ENCODE measurements around the gene DCAF12.

Gene DCAF12

GRCh38 chr9:34125681-34126206 is 754 bp downstream of the DCAF12 start:
- no peak for TF ChIP-seq CTCF (conservative IDR thresholded peaks at IDR 0.05; ENCODE audit: control insufficient read depth, insufficient read depth, low read depth, low read length)
- DNase-seq (ENCODE audit: low read depth), result peak; percentile 47
- H3K4me3 ChIP-seq (ENCODE audit: control insufficient read depth, low read depth, low read length), result peak overlapping the region; percentile 99

- TF ChIP-seq CTCF (conservative IDR thresholded peaks at IDR 0.05; ENCODE audit: control insufficient read depth, insufficient read depth, low read depth, low read length), result no peak
- DNase-seq (ENCODE audit: low read depth), result peak; percentile 20
- H3K4me3 ChIP-seq (ENCODE audit: control insufficient read depth, low read depth, low read length), result peak overlapping the region; percentile 99
Observed at GRCh38 chr9:34124926-34125325, 1.6 kb downstream of the DCAF12 start.

GRCh38 chr9:34124099-34124498 is 2.4 kb downstream of the DCAF12 start:
- DNase-seq (ENCODE audit: low read depth), result peak; percentile 29
- no peak overlapping the region for H3K4me3 ChIP-seq (ENCODE audit: control insufficient read depth, low read depth, low read length)
- TF ChIP-seq CTCF (conservative IDR thresholded peaks at IDR 0.05; ENCODE audit: control insufficient read depth, insufficient read depth, low read depth, low read length), result no peak

- H3K4me3 ChIP-seq (ENCODE audit: control insufficient read depth, low read depth, low read length), result no peak overlapping the region
- DNase-seq (ENCODE audit: low read depth), result no peak
- TF ChIP-seq CTCF (conservative IDR thresholded peaks at IDR 0.05; ENCODE audit: control insufficient read depth, insufficient read depth, low read depth, low read length), result no peak
Observed at GRCh38 chr9:34123682-34124081, 2.8 kb downstream of the DCAF12 start.

GRCh38 chr9:34121996-34122395 is 4.5 kb downstream of the DCAF12 start:
- no peak for TF ChIP-seq CTCF (conservative IDR thresholded peaks at IDR 0.05; ENCODE audit: control insufficient read depth, insufficient read depth, low read depth, low read length)
- no peak for DNase-seq (ENCODE audit: low read depth)

GRCh38 chr9:34119713-34120112 is 6.8 kb downstream of the DCAF12 start:
- DNase-seq (ENCODE audit: low read depth), result no peak
- H3K4me3 ChIP-seq (ENCODE audit: control insufficient read depth, low read depth, low read length), result no peak overlapping the region
- TF ChIP-seq CTCF (conservative IDR thresholded peaks at IDR 0.05; ENCODE audit: control insufficient read depth, insufficient read depth, low read depth, low read length), result no peak

More at GRCh38 chr9:34121996-34122395, 4.5 kb downstream of the DCAF12 start:
- H3K4me3 ChIP-seq (ENCODE audit: control insufficient read depth, low read depth, low read length), result no peak overlapping the region

- no peak for TF ChIP-seq CTCF (conservative IDR thresholded peaks at IDR 0.05; ENCODE audit: control insufficient read depth, insufficient read depth, low read depth, low read length)
- H3K4me3 ChIP-seq (ENCODE audit: control insufficient read depth, low read depth, low read length), result no peak overlapping the region
- no peak for DNase-seq (ENCODE audit: low read depth)
Observed at GRCh38 chr9:34114436-34114835, 12.1 kb downstream of the DCAF12 start.
